Thoracic aorta (tissue), 2 donors: ENCODE results near the gene CHST7. TPM values are rescaled to one million over a fixed set of nuclear protein-coding genes. Genes with fewer than 3 reads are reported as not detected.
A peak's percentile ranks its signal among the peaks of the same experiment; 100 is the strongest.

ENCODE experiments used
- ATAC-seq: fragments of 150-250 bp; one replicate; pipeline ENCODE4 v1.8.0; 2017; ENCODE audit warnings: low read depth; ENCODE audit not compliant: insufficient number of reproducible peaks, low FRiP score
- DNase-seq: peaks from one replicate; pipeline ENCODE4 v3.0.0-alpha.2; 2020; ENCODE audit warnings: low spot score
- H3K27ac ChIP-seq, 2 donors: fragments of 200-600 bp; sonication (generic); 1 replicate in 1 of 2; 2 replicates in 1 of 2; pipeline ENCODE4 v1.5.1; 2016; ENCODE audit warnings: mild to moderate bottlenecking in 2 of 2, moderate library complexity in 2 of 2
- H3K27me3 ChIP-seq: fragments of 200-600 bp; sonication (generic); replicated peaks from 2 replicates; pipeline ENCODE4 v1.6.0; 2016; ENCODE audit warnings: mild to moderate bottlenecking; ENCODE audit not compliant: insufficient read depth
- H3K36me3 ChIP-seq: fragments of 200-600 bp; sonication (generic); one replicate; pipeline ENCODE4 v1.5.1; 2016
- H3K4me1 ChIP-seq, 2 donors: fragments of 200-600 bp; sonication (generic); 1 replicate in 1 of 2; 2 replicates in 1 of 2; pipeline versions ENCODE4 v1.5.1 to v1.6.0; 2016; ENCODE audit warnings: low read depth in 2 of 2, mild to moderate bottlenecking in 1 of 2; ENCODE audit not compliant: control insufficient read depth in 1 of 2
- H3K4me3 ChIP-seq: fragments of 200-600 bp; sonication (generic); 2 replicates; pipeline ENCODE4 v1.5.1; 2016; ENCODE audit warnings: mild to moderate bottlenecking
- H3K9me3 ChIP-seq: fragments of 200-600 bp; sonication (generic); 2 replicates; pipeline ENCODE4 v1.5.1; 2016
- CTCF ChIP-seq: fragments of 200-600 bp; sonication (generic); IDR thresholded peaks from one replicate; pipeline ENCODE4 v1.5.1; 2019; ENCODE audit warnings: antibody characterized with exemption
- total RNA-seq, 2 donors: library from RNA; depleted of rRNA; stranded (reverse); fragments of >200 nt; gene quantifications; one replicate each; pipeline versions ENCODE4 v1.1.0 to v1.2.3, GENCODE V29; 2016

Gene CHST7
- total RNA-seq, 2 donors from 2014 or later = 28.0 to 33.5 TPM

- Histone ChIP-seq H3K27ac (peak overlapping the region in 1 of 2 donors; percentile 17), H3K9me3 (no peaks in the 10 kb centered on the region), H3K27me3 (no peaks in the 10 kb centered on the region), H3K4me3 (peak overlapping the region; percentile 80), H3K4me1 (peaks cover 0 to 4% of the 10 kb centered on the region in 2 donors), H3K36me3 (no peaks in the 10 kb centered on the region)
- no peak for TF ChIP-seq CTCF
- ATAC-seq = no peak
- no peak for DNase-seq
These were observed 2.0 kb downstream of the CHST7 start for GRCh38 chrX:46575586-46575985.

GRCh38 chrX:46575991-46576392, 2.4 kb downstream of the CHST7 start:
- H3K27ac ChIP-seq = peak overlapping the region in 1 of 2 donors; percentile 38
- no peak for ATAC-seq

GRCh38 chrX:46576458-46576857, 2.9 kb downstream of the CHST7 start:
- H3K4me1 ChIP-seq = peaks cover 0 to 4% of the 10 kb centered on the region in 2 donors
- no peaks in the 10 kb centered on the region for H3K27me3 ChIP-seq
- H3K9me3 ChIP-seq = no peaks in the 10 kb centered on the region
- no peak for TF ChIP-seq CTCF
- H3K36me3 ChIP-seq = no peaks in the 10 kb centered on the region
- no peak for DNase-seq
- no peak for ATAC-seq
- H3K27ac ChIP-seq = peak overlapping the region in 1 of 2 donors; percentile 38
- peak overlapping the region; percentile 80 for H3K4me3 ChIP-seq

More at GRCh38 chrX:46575991-46576392, 2.4 kb downstream of the CHST7 start:
- DNase-seq = no peak
- peaks cover 0 to 4% of the 10 kb centered on the region in 2 donors for H3K4me1 ChIP-seq
- peak overlapping the region; percentile 80 for H3K4me3 ChIP-seq
- H3K27me3 ChIP-seq = no peaks in the 10 kb centered on the region
- H3K9me3 ChIP-seq = no peaks in the 10 kb centered on the region
- no peaks in the 10 kb centered on the region for H3K36me3 ChIP-seq
- TF ChIP-seq CTCF = no peak

- H3K4me1 ChIP-seq = peaks cover 3 to 5% of the 10 kb centered on the region in 2 donors
- no peak overlapping the region for H3K4me3 ChIP-seq
- H3K27me3 ChIP-seq = no peaks in the 10 kb centered on the region
- ATAC-seq (no peak), DNase-seq (no peak)
- H3K36me3 ChIP-seq = no peaks in the 10 kb centered on the region
- H3K9me3 ChIP-seq = no peaks in the 10 kb centered on the region
- H3K27ac ChIP-seq = peak overlapping the region in 1 of 2 donors; percentile 38
- TF ChIP-seq CTCF = no peak
These were observed 3.8 kb downstream of the CHST7 start for GRCh38 chrX:46577221-46578005.

- H3K27me3 ChIP-seq = no peaks in the 10 kb centered on the region
- ATAC-seq (no peak), DNase-seq (no peak)
- no peaks in the 10 kb centered on the region for H3K9me3 ChIP-seq
- H3K27ac ChIP-seq = no peak overlapping the region
- TF ChIP-seq CTCF = no peak
- no peak overlapping the region for H3K4me3 ChIP-seq
- H3K36me3 ChIP-seq = no peaks in the 10 kb centered on the region
- H3K4me1 ChIP-seq = peaks cover 3 to 18% of the 10 kb centered on the region in 2 donors
These were observed 5.7 kb downstream of the CHST7 start for GRCh38 chrX:46579250-46579649.
